Fibroblast of lung (primary cell): ENCODE data around the gene CSTB.

Experiments used
- EZH2 ChIP-seq: IDR thresholded peaks from 2 replicates; pipeline ENCODE4 v1.5.1; 2012; ENCODE audit warnings: low read length, control low read depth, mild to moderate bottlenecking; ENCODE audit errors: missing control alignments
- TF ChIP-seq, protein P1 (sequence below), 2 donors: IDR thresholded peaks in 1 of 2; conservative IDR thresholded peaks in 1 of 2; 1 replicate in 1 of 2; 2 replicates in 1 of 2; pipeline ENCODE4 v1.5.1; 2011 to 2012; ENCODE audit warnings: low read length in 2 of 2, control low read depth in 1 of 2, inconsistent platforms in 1 of 2, low read depth in 1 of 2, mild to moderate bottlenecking in 1 of 2

DNA sequence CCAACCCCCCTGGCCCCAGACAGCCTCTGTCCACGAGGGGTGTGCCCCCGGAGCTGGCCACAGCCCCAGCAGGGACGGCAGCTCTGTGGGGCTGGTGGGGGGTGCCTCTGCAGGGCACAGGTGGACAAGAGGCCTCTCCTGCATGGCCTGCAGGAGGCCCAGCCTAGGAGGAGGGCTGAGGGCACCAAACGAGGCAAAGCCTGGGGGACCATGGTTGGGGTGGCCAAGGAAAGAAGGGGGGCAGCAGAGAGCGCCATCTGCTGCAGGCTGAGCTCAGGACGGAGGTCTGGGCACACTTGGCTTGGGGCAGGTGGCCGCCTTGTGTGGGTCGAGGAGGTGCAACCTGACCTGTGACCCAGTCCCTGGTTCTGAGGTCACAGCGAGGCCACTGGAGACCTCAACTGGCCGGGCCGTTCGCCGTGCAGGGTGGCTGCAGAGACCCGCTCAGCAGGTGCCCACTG lies 40.5 kb upstream of the CSTB start:
- TF ChIP-seq, protein P1, sequence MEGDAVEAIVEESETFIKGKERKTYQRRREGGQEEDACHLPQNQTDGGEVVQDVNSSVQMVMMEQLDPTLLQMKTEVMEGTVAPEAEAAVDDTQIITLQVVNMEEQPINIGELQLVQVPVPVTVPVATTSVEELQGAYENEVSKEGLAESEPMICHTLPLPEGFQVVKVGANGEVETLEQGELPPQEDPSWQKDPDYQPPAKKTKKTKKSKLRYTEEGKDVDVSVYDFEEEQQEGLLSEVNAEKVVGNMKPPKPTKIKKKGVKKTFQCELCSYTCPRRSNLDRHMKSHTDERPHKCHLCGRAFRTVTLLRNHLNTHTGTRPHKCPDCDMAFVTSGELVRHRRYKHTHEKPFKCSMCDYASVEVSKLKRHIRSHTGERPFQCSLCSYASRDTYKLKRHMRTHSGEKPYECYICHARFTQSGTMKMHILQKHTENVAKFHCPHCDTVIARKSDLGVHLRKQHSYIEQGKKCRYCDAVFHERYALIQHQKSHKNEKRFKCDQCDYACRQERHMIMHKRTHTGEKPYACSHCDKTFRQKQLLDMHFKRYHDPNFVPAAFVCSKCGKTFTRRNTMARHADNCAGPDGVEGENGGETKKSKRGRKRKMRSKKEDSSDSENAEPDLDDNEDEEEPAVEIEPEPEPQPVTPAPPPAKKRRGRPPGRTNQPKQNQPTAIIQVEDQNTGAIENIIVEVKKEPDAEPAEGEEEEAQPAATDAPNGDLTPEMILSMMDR (conservative IDR thresholded peaks at IDR 0.05 in 1 of 2, IDR thresholded peaks at IDR 0.05 in 1 of 2; ENCODE audit: low read depth in 1 of 2, low read length in 2 of 2), result no peak
- TF ChIP-seq EZH2, result no peak
